Measurements from ENCODE around the gene SLC37A2. TPM values are rescaled to one million over a fixed set of nuclear protein-coding genes. Genes with fewer than 3 reads are reported as not detected.
"Not testable (repeated sequence)": the region's sequence is repeated elsewhere in the genome, so short reads cannot be mapped to it uniquely, and the experiment has no call there.

The SLC37A2 gene
- total RNA-seq, 1 experiment from 2014 or later, result 2.2 TPM

- TF ChIP-seq, protein P1, sequence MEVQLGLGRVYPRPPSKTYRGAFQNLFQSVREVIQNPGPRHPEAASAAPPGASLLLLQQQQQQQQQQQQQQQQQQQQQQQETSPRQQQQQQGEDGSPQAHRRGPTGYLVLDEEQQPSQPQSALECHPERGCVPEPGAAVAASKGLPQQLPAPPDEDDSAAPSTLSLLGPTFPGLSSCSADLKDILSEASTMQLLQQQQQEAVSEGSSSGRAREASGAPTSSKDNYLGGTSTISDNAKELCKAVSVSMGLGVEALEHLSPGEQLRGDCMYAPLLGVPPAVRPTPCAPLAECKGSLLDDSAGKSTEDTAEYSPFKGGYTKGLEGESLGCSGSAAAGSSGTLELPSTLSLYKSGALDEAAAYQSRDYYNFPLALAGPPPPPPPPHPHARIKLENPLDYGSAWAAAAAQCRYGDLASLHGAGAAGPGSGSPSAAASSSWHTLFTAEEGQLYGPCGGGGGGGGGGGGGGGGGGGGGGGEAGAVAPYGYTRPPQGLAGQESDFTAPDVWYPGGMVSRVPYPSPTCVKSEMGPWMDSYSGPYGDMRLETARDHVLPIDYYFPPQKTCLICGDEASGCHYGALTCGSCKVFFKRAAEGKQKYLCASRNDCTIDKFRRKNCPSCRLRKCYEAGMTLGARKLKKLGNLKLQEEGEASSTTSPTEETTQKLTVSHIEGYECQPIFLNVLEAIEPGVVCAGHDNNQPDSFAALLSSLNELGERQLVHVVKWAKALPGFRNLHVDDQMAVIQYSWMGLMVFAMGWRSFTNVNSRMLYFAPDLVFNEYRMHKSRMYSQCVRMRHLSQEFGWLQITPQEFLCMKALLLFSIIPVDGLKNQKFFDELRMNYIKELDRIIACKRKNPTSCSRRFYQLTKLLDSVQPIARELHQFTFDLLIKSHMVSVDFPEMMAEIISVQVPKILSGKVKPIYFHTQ (CRISPR knock-in tag; IDR thresholded peaks at IDR 0.05), result no peak
- TF ChIP-seq KAT7 (CRISPR knock-in tag; IDR thresholded peaks at IDR 0.05; ENCODE audit: borderline replicate concordance) (no peak), JAZF1 (CRISPR knock-in tag; IDR thresholded peaks at IDR 0.05) (no peak), PRRX2 (CRISPR knock-in tag; IDR thresholded peaks at IDR 0.05) (no peak), ETV6 (CRISPR knock-in tag; IDR thresholded peaks at IDR 0.05) (no peak), NFE2L1 (CRISPR knock-in tag; IDR thresholded peaks at IDR 0.05) (no peak), SMAD4 (CRISPR knock-in tag; IDR thresholded peaks at IDR 0.05) (no peak), ERG (CRISPR knock-in tag; IDR thresholded peaks at IDR 0.05) (no peak), HMGA2 (CRISPR knock-in tag; IDR thresholded peaks at IDR 0.05) (no peak)
- TF ChIP-seq, protein P2, sequence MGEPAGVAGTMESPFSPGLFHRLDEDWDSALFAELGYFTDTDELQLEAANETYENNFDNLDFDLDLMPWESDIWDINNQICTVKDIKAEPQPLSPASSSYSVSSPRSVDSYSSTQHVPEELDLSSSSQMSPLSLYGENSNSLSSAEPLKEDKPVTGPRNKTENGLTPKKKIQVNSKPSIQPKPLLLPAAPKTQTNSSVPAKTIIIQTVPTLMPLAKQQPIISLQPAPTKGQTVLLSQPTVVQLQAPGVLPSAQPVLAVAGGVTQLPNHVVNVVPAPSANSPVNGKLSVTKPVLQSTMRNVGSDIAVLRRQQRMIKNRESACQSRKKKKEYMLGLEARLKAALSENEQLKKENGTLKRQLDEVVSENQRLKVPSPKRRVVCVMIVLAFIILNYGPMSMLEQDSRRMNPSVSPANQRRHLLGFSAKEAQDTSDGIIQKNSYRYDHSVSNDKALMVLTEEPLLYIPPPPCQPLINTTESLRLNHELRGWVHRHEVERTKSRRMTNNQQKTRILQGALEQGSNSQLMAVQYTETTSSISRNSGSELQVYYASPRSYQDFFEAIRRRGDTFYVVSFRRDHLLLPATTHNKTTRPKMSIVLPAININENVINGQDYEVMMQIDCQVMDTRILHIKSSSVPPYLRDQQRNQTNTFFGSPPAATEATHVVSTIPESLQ (CRISPR knock-in tag; IDR thresholded peaks at IDR 0.05), result no peak
- TF ChIP-seq, protein P3, sequence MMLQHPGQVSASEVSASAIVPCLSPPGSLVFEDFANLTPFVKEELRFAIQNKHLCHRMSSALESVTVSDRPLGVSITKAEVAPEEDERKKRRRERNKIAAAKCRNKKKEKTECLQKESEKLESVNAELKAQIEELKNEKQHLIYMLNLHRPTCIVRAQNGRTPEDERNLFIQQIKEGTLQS (CRISPR knock-in tag; conservative IDR thresholded peaks at IDR 0.05), result no peak
Measured at GRCh38 chr11:125025968-125026367, 37.1 kb upstream of the SLC37A2 start (continued).

DNA sequence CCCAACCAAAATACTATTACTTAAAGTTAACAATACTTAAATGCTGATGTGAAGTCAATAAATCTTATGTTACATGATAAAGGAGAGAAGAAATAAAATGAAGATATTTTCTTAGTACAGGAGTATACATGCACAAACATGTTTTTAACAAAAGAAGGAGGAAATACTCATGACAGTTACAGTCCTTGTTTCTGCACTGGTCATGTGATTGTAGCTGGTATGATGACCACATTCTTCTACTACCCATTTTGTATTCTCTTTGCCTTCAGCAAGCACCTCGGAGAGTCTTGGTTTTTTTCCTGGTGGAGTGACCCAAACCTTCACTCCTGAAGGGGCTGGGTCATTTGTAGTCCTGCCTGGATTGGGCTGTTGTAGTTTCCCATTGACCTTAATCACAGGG lies 33.7 kb upstream of the SLC37A2 start:
- H3K27me3 Mint-ChIP-seq (ENCODE audit: low read depth); H3K4me1 Mint-ChIP-seq; ATAC-seq; CTCF ChIA-PET; H3K4me3 Mint-ChIP-seq; H3K27ac Mint-ChIP-seq; DNase-seq (ENCODE audit: low spot score); POLR2A ChIA-PET: not testable (repeated sequence)
- H3K36me3 Mint-ChIP-seq, result peaks cover 10% of the 10 kb centered on the region
- peaks cover 23% of the 10 kb centered on the region for H3K9me3 Mint-ChIP-seq

DNA sequence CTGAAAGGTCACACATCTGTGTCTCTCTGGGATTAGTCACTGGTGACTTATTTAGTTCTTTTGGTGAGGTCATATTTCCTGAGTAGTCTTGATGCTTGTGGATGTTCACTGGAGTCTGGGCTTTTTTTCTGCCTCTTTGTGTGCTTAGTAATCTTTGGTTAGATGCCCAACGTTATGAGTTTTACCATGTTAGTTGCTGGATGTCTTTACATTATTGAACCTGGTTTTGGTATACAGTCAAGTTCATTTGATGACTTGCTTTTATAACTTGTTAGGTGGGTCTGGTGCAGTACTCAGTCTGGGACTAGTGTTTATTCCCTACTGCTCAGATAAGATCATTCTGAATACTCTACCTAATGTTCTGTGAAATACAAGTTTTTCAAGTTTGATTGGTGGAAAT lies 26.2 kb upstream of the SLC37A2 start:
- ChIA-PET POLR2A (no interaction called here), CTCF (no interaction called here)
- H3K9me3 Mint-ChIP-seq, result peaks cover 30% of the 10 kb centered on the region
- peaks cover 7% of the 10 kb centered on the region; the same call in 1 of the 2 replicates for H3K27me3 Mint-ChIP-seq (ENCODE audit: low read depth)
- TF ChIP-seq, protein P4, sequence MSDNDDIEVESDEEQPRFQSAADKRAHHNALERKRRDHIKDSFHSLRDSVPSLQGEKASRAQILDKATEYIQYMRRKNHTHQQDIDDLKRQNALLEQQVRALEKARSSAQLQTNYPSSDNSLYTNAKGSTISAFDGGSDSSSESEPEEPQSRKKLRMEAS (CRISPR knock-in tag; IDR thresholded peaks at IDR 0.05), result no peak
- TF ChIP-seq FOXJ3 (CRISPR knock-in tag; IDR thresholded peaks at IDR 0.05; ENCODE audit: borderline replicate concordance), result no peak
- TF ChIP-seq HMGA2 (CRISPR knock-in tag; IDR thresholded peaks at IDR 0.05), result no peak
- TF ChIP-seq E2F5 (CRISPR knock-in tag; IDR thresholded peaks at IDR 0.05), result no peak
- TF ChIP-seq, protein P5, sequence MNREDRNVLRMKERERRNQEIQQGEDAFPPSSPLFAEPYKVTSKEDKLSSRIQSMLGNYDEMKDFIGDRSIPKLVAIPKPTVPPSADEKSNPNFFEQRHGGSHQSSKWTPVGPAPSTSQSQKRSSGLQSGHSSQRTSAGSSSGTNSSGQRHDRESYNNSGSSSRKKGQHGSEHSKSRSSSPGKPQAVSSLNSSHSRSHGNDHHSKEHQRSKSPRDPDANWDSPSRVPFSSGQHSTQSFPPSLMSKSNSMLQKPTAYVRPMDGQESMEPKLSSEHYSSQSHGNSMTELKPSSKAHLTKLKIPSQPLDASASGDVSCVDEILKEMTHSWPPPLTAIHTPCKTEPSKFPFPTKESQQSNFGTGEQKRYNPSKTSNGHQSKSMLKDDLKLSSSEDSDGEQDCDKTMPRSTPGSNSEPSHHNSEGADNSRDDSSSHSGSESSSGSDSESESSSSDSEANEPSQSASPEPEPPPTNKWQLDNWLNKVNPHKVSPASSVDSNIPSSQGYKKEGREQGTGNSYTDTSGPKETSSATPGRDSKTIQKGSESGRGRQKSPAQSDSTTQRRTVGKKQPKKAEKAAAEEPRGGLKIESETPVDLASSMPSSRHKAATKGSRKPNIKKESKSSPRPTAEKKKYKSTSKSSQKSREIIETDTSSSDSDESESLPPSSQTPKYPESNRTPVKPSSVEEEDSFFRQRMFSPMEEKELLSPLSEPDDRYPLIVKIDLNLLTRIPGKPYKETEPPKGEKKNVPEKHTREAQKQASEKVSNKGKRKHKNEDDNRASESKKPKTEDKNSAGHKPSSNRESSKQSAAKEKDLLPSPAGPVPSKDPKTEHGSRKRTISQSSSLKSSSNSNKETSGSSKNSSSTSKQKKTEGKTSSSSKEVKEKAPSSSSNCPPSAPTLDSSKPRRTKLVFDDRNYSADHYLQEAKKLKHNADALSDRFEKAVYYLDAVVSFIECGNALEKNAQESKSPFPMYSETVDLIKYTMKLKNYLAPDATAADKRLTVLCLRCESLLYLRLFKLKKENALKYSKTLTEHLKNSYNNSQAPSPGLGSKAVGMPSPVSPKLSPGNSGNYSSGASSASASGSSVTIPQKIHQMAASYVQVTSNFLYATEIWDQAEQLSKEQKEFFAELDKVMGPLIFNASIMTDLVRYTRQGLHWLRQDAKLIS (CRISPR knock-in tag; IDR thresholded peaks at IDR 0.05; ENCODE audit: borderline replicate concordance), result no peak
- TF ChIP-seq ZNF396 (CRISPR knock-in tag; IDR thresholded peaks at IDR 0.05; ENCODE audit: borderline replicate concordance), result no peak
- no peak for TF ChIP-seq MYBL2 (CRISPR knock-in tag; IDR thresholded peaks at IDR 0.05)
- TF ChIP-seq JUN (CRISPR knock-in tag; IDR thresholded peaks at IDR 0.05), result no peak
- no peak for TF ChIP-seq FOXK1 (CRISPR knock-in tag; IDR thresholded peaks at IDR 0.05)
- TF ChIP-seq TP53 (CRISPR knock-in tag; IDR thresholded peaks at IDR 0.05), result no peak
- DNase-seq (ENCODE audit: low spot score) (no peak), ATAC-seq (no peak)
- peaks cover 15% of the 10 kb centered on the region for H3K36me3 Mint-ChIP-seq
- no peak overlapping the region for H3K4me3 Mint-ChIP-seq
- no peak overlapping the region for H3K27ac Mint-ChIP-seq
- no peaks in the 10 kb centered on the region for H3K4me1 Mint-ChIP-seq

Measured in WTC11 (cell line).